Spleen (tissue), 11 donors: ENCODE measurements around the gene TNK2. TPM values are rescaled to one million over a fixed set of nuclear protein-coding genes. Genes with fewer than 3 reads are reported as not detected.
A peak's percentile ranks its signal among the peaks of the same experiment; 100 is the strongest.
"Not testable (repeated sequence)": the region's sequence is repeated elsewhere in the genome, so short reads cannot be mapped to it uniquely, and the experiment has no call there.

Experiments
- DNase-seq: peaks from one replicate; pipeline ENCODE4 v3.0.0-alpha.2; 2020
- H3K27ac ChIP-seq, 8 donors: fragments of 200-600 bp; sonication (generic) in 7 of 8; 1 replicate in 4 of 8; 2 replicates in 4 of 8; pipeline versions ENCODE4 v1.5.0 to v1.8.0; 2016 to 2021; ENCODE audit warnings: inconsistent platforms in 4 of 8, mild to moderate bottlenecking in 4 of 8, moderate library complexity in 1 of 8
- H3K27me3 ChIP-seq, 7 donors: fragments of 200-600 bp; sonication (generic) in 6 of 7; replicated peaks in 1 of 7; 1 replicate in 4 of 7; 2 replicates in 3 of 7; pipeline versions ENCODE4 v1.5.0 to v1.8.0; 2016 to 2021; ENCODE audit warnings: inconsistent platforms in 3 of 7, mild to moderate bottlenecking in 1 of 7
- H3K36me3 ChIP-seq, 6 donors: fragments of 200-600 bp; sonication (generic) in 5 of 6; 1 replicate in 4 of 6; 2 replicates in 2 of 6; pipeline versions ENCODE4 v1.5.0 to v1.8.0; 2016 to 2021; ENCODE audit warnings: inconsistent platforms in 2 of 6
- H3K4me1 ChIP-seq, 6 donors: fragments of 200-600 bp; sonication (generic) in 5 of 6; 1 replicate in 3 of 6; 2 replicates in 3 of 6; pipeline versions ENCODE4 v1.5.0 to v1.8.0; 2016 to 2021; ENCODE audit warnings: inconsistent platforms in 3 of 6
- H3K4me3 ChIP-seq, 8 donors: fragments of 200-600 bp; sonication (generic) in 7 of 8; 1 replicate in 4 of 8; 2 replicates in 4 of 8; pipeline versions ENCODE4 v1.5.0 to v1.8.0; 2016 to 2021; ENCODE audit warnings: inconsistent platforms in 4 of 8, mild to moderate bottlenecking in 4 of 8, moderate library complexity in 2 of 8
- H3K9me3 ChIP-seq, 8 donors: fragments of 200-600 bp; sonication (generic) in 7 of 8; 1 replicate in 4 of 8; 2 replicates in 4 of 8; pipeline versions ENCODE4 v1.5.0 to v1.8.0; 2016 to 2021; ENCODE audit warnings: inconsistent platforms in 4 of 8
- POLR2A ChIP-seq, 3 donors: fragments of 450-650 bp; IDR thresholded peaks; one replicate each; pipeline ENCODE4 v1.5.1; 2017; ENCODE audit warnings: antibody characterized with exemption in 3 of 3, mild to moderate bottlenecking in 1 of 3
- POLR2AphosphoS5 ChIP-seq, 3 donors: sonication (generic); formaldehyde crosslinking; IDR thresholded peaks; one replicate each; pipeline ENCODE4 v1.5.1; 2017; ENCODE audit warnings: antibody characterized with exemption in 3 of 3
- WGBS, 5 donors: extraction: QIAGEN DNeasy Blood & Tissue Kit in 3 of 5; methylation state at CpG; one replicate each; pipeline versions ENCODE4 v1.1.5 to v1.1.7; 2013 to 2018; 5-methylcytosine and 5-hydroxymethylcytosine counted together
- intact Hi-C: fragments of 100-400 bp; cut with DNase I; formaldehyde crosslinking; loops from one replicate; pipeline ENCODE4 v1.15.0; 2023; ENCODE audit warnings: low total_unique reads
- polyA plus RNA-seq, 3 donors: library from polyadenylated mRNA; stranded (reverse); fragments of 200-250 nt; gene quantifications; one replicate each; pipeline ENCODE4 v1.2.1, GENCODE V29; 2013
- total RNA-seq, 7 donors: library from RNA; depleted of rRNA in 3 of 7; stranded (reverse); fragments of >200 nt in 3 of 7; fragmentation: NEBNext Ultra II Directional in 4 of 7; extraction: Animal tissue kit (Norgen Biotek cat#: 25700) in 4 of 7; gene quantifications; one replicate each; pipeline versions ENCODE4 v1.1.0 to v1.2.1, GENCODE V29; 2016 to 2021
- TF ChIP-seq, protein P1 (sequence below), 11 experiments: fragments of 200-600 bp in 7 of 11; fragments of 450-650 bp in 4 of 11; sonication (generic) in 4 of 11; IDR thresholded peaks in 8 of 11; conservative IDR thresholded peaks in 3 of 11; 1 replicate in 7 of 11; 2 replicates in 4 of 11; pipeline versions ENCODE4 v1.4.0 to v1.8.0; 2016 to 2021; ENCODE audit warnings: antibody characterized with exemption in 11 of 11, inconsistent platforms in 4 of 11, mild to moderate bottlenecking in 1 of 11
- donor health status: healthy with polysubstance abuse.
- donor health status: DM: no; HTN: no; CAD: no; lungs with moderate emphysema.
- donor health status: DM: no; HTN: no; CAD: no.
- donor health status: Bipolar disorder and iron deficiency.
- donor health status: healthy.
- donor health status: DM: no; HTN: no; CAD: no.
- donor health status: DM: yes; HTN: yes; CAD: no.

Gene TNK2
- total and polyA plus RNA-seq, 10 donors = 30.6 to 104 (median 76.2) TPM

DNA sequence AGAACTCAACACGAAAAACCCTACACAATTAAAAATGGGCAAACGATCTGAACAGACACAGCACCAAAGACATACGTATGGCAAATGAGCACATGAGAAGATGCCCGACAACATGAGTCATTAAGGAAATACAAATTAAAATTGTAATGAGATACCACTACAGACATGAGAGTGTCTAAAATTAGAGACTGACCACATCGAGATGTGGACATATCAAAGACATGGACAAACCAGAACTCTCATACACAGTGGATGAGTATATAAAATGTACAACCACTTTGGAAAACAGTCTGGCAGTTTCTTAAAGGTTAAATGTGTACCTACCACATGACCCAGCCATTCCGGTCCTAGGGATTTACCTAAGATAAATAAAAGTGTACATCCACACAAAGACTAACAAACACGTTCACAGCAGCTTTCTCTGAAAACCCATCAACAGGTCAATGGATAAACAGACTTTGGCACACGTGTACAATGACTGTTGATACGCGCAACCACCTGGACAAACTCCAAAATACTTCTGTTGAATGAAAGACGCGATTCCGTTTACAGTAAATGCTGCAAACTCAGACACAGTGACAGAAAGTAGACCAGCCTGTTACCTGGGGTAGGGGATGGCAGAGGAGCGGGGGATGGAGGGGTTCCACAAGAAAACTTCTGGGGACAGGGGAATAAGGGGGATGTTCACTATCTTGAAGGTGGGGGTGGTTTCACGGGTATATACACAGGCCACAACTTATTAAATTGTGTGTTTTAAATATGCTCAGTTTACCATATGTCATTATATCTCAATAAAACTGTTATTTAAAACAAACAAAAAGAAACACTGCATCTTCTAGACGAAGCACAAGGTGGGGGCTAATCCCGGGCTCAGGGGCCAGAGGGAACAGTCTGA lies 2.1 kb downstream of the TNK2 start:
- Histone ChIP-seq H3K36me3 (no peaks in the 10 kb centered on the region), H3K4me3 (peak overlapping the region in 7 of 8 donors; percentile 56 to 94 (median 79)), H3K9me3 (no peaks in the 10 kb centered on the region), H3K4me1 (peaks cover 21 to 88% (median 83%) of the 10 kb centered on the region in 6 donors), H3K27ac (peak overlapping the region; percentile 87 to 97 (median 91)), H3K27me3 (no peaks in the 10 kb centered on the region)
- DNase-seq = peak; percentile 69
- intact Hi-C loops = no loop called here
- no peak for TF ChIP-seq POLR2A (IDR thresholded peaks at IDR 0.05)
- TF ChIP-seq, protein P1, sequence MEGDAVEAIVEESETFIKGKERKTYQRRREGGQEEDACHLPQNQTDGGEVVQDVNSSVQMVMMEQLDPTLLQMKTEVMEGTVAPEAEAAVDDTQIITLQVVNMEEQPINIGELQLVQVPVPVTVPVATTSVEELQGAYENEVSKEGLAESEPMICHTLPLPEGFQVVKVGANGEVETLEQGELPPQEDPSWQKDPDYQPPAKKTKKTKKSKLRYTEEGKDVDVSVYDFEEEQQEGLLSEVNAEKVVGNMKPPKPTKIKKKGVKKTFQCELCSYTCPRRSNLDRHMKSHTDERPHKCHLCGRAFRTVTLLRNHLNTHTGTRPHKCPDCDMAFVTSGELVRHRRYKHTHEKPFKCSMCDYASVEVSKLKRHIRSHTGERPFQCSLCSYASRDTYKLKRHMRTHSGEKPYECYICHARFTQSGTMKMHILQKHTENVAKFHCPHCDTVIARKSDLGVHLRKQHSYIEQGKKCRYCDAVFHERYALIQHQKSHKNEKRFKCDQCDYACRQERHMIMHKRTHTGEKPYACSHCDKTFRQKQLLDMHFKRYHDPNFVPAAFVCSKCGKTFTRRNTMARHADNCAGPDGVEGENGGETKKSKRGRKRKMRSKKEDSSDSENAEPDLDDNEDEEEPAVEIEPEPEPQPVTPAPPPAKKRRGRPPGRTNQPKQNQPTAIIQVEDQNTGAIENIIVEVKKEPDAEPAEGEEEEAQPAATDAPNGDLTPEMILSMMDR (IDR thresholded peaks at IDR 0.05 in 8 of 11, conservative IDR thresholded peaks at IDR 0.05 in 3 of 11) = no peak
- WGBS, 5 donors = 43 to 52% (median 48%) methylated on average over 17 of the region's 17 CpGs

DNA sequence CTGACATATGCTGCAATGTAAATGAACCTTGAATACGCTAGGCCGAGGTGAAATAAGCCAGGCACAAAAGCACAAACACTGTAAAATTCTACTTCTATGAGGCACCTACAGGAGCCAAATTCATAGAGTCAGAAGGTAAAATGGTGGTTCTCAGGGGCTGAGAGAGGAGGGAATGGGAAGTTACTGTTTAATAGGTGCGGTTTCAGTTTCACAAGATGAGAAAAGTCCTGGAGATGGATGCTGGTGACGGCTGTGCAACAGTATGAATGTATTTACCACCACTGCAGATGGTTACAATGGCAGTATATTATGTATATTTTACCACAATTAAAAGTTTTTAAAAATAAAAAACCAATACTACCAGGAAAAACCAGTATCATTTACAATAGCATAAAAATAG lies 4.0 kb downstream of the TNK2 start:
- peak overlapping the region in 1 of 8 donors; percentile 37 for H3K4me3 ChIP-seq
- intact Hi-C loops = no loop called here
- no peaks in the 10 kb centered on the region for H3K27me3 ChIP-seq
- DNase-seq = peak; percentile 27
- H3K27ac ChIP-seq = peak overlapping the region; percentile 21 to 97 (median 88)
- peaks cover 33 to 96% (median 93%) of the 10 kb centered on the region in 6 donors for H3K4me1 ChIP-seq
- H3K36me3 ChIP-seq = no peaks in the 10 kb centered on the region
- WGBS, 5 donors = 61 to 80% (median 72%) methylated on average over 4 of the region's 4 CpGs
- no peaks in the 10 kb centered on the region for H3K9me3 ChIP-seq
- no peak for TF ChIP-seq POLR2A (IDR thresholded peaks at IDR 0.05)
- no peak for TF ChIP-seq POLR2AphosphoS5 (IDR thresholded peaks at IDR 0.05)
- TF ChIP-seq, protein P1 (IDR thresholded peaks at IDR 0.05 in 8 of 11, conservative IDR thresholded peaks at IDR 0.05 in 3 of 11) = no peak

DNA sequence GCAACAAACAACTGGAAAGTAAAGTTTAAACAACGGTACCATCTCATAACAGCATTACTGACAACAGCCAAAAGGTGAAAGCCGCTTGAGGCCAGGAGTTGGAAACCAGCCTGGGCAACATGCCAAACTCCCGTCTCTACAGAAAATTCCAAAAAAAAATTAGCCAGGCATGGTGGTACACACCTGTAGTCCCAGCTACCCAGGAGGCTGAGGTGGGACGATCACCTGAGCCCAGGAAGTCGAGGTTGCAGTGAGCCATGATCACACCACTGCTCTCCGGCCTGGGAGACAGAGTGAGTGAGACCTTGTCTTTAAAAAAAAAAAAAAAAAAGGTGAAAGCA lies 4.4 kb downstream of the TNK2 start:
- Histone ChIP-seq H3K27ac (peak overlapping the region; percentile 21 to 97 (median 88)), H3K4me3 (peak overlapping the region in 1 of 8 donors; percentile 34), H3K4me1 (peaks cover 33 to 100% (median 98%) of the 10 kb centered on the region in 6 donors), H3K36me3 (no peaks in the 10 kb centered on the region), H3K9me3 (no peaks in the 10 kb centered on the region), H3K27me3 (no peaks in the 10 kb centered on the region)
- intact Hi-C loops = no loop called here
- peak; percentile 64 for DNase-seq
- 49 to 68% (median 57%) methylated on average over 6 of the region's 6 CpGs for WGBS, 5 donors
- TF ChIP-seq, protein P1 (IDR thresholded peaks at IDR 0.05 in 8 of 11, conservative IDR thresholded peaks at IDR 0.05 in 3 of 11) = no peak
- TF ChIP-seq POLR2AphosphoS5 (IDR thresholded peaks at IDR 0.05) (no peak), POLR2A (IDR thresholded peaks at IDR 0.05) (no peak)

DNA sequence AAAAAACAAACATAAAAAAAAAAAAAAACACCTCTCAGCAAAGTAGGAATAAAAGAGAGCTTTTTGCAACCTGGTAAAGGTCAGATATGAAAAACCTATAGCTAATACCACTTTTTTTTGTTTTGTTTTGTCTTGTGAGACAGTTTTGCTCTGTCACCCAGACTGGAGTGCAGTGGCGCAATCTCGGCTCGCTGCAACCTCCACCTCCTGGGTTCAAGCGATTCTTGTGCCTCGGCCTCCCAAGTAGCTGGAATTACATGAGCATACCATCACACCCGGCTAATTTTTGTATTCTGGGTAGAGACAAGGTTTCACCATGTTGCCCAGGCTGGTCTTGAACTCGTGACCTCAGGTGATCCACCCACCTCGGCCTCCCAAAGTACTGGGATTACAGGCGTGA lies 5.7 kb downstream of the TNK2 start:
- intact Hi-C loops = not testable (repeated sequence)
- H3K27ac ChIP-seq = peak overlapping the region in 7 of 8 donors; percentile 64 to 97 (median 91)
- peak; percentile 77 for DNase-seq

DNA sequence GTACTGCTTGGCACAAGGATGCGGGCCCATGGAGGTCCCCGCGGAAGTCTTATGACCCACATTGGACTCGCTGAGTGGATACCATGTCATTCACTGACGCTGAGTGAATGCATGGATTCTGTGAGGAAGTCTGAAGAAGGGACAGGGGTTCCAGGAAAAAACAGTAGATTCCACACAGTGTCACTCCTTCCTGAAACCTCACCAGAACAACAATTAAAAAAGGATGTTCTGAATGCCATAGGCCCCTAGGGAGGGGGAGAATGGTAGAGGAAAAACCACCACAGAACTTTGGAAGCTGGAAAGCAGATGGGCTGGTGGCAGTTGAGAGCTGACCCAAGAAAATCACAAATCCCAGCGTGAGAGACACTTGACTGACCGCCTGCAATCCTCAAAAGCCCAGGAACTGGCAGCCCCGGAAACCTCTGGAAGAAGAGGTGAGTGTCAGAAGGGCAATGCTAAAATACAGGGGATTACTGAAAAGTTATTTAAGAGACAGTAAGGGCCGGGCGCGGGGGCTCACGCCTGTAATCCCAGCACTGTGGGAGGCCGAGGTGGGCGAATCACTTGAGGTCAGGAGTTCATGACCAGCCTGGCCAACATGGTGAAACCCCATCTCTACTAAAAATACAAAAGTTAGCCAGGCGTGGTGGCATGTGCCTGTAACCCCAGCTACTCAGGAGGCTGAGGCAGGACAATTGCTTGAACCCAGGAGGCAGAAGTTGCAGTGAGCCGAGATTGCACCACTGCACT lies 6.3 kb downstream of the TNK2 start:
- Histone ChIP-seq H3K27ac (peak overlapping the region in 7 of 8 donors; percentile 18 to 97 (median 91)), H3K4me3 (peak overlapping the region in 1 of 8 donors; percentile 49), H3K4me1 (peaks cover 35 to 100% (median 96%) of the 10 kb centered on the region in 6 donors)
- H3K27me3 ChIP-seq, H3K36me3 ChIP-seq, intact Hi-C loops, H3K9me3 ChIP-seq: not testable (repeated sequence)
- 68 to 78% (median 76%) methylated on average over 16 of the region's 16 CpGs for WGBS, 5 donors
- DNase-seq = peak; percentile 51

More for the DNA sequence above, 5.7 kb downstream of the TNK2 start:
- H3K9me3 ChIP-seq, H3K27me3 ChIP-seq, H3K36me3 ChIP-seq: not testable (repeated sequence)
- 66 to 85% (median 82%) methylated on average over 9 of the region's 9 CpGs for WGBS, 5 donors
- Histone ChIP-seq H3K4me1 (peaks cover 39 to 100% (median 98%) of the 10 kb centered on the region in 6 donors), H3K4me3 (peak overlapping the region in 1 of 8 donors; percentile 34)
